Measurements from ENCODE around the gene MGAT4B. TPM values are rescaled to one million over a fixed set of nuclear protein-coding genes. Genes with fewer than 3 reads are reported as not detected.

The MGAT4B gene
- 95.5 TPM for total RNA-seq

DNA sequence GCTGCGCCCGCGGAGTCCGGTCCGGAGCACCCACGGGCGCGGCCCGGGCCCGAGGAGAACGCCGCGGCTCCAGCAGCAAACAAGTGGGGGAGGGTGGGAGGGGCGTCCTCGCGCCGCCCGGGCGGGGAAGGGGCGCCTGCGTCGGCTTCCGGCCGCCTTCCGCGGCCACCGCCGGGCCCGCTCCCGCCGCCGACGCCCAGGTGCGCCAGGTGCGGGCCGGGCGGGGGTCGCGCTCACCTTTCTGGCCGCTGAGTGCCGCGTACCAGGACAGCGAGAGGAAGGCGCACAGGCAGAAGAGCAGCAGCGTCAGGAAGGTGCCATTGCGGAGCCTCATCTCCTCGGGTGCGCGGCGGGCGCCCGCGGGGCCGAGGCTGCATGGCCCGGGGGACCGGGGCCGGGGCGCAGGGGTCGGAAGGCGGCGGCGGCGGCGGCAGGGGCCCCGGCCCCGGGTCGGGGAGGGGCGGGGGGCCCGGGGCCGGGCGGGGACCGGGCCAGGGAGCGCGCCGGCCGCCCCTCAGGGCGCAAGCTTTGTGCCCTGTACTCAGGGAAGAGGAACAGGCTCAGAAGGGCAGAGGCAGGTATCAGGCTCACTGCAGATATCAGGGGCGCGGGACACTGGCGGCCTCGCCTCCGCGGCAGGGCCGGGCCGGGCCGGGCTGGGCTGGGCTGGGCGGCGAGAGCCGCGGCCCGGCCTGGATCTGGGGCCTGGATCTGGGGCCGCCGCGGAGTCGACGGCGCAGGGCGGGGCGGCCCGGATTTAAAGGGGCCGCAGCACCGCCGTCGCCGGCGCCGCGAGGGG is at the start of gene MGAT4B:
TSS of gene MGAT4B (minus strand) at position 617 of the 799 bp plus-strand sequence. CDS start at position 334, 283 bp downstream.
- H3K4me3 ChIP-seq = peak within 1 kb of the TSS; percentile 77 to 97
- H3K36me3 ChIP-seq = peaks cover 0 to under 1% of the 10 kb centered on the region in 2 donors
- H3K27ac ChIP-seq = peak within 1 kb of the TSS; percentile 98
- intact Hi-C loops (cut with DNase I) = loop anchor here (2.0 to 10.0 kb wide), 3 partner anchors 14 to 98 kb away; partner anchors contain the start of genes MRNIP, SQSTM1 and TBC1D9B
- no peaks in the 10 kb centered on the region for H3K9me3 ChIP-seq
- H3K4me1 ChIP-seq = peaks cover 54% of the 10 kb centered on the region
- TF ChIP-seq, protein P1, sequence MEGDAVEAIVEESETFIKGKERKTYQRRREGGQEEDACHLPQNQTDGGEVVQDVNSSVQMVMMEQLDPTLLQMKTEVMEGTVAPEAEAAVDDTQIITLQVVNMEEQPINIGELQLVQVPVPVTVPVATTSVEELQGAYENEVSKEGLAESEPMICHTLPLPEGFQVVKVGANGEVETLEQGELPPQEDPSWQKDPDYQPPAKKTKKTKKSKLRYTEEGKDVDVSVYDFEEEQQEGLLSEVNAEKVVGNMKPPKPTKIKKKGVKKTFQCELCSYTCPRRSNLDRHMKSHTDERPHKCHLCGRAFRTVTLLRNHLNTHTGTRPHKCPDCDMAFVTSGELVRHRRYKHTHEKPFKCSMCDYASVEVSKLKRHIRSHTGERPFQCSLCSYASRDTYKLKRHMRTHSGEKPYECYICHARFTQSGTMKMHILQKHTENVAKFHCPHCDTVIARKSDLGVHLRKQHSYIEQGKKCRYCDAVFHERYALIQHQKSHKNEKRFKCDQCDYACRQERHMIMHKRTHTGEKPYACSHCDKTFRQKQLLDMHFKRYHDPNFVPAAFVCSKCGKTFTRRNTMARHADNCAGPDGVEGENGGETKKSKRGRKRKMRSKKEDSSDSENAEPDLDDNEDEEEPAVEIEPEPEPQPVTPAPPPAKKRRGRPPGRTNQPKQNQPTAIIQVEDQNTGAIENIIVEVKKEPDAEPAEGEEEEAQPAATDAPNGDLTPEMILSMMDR (IDR thresholded peaks at IDR 0.05) = no peak
- peak in 1 of 2 donors; percentile 79 for TF ChIP-seq POLR2A (IDR thresholded peaks at IDR 0.05)
- TF ChIP-seq POLR2AphosphoS5 (IDR thresholded peaks at IDR 0.05; ENCODE audit: insufficient read depth in 1 of 2, low read depth in 1 of 2) = no peak
- no peaks in the 10 kb centered on the region for H3K27me3 ChIP-seq
- DNase-seq (ENCODE audit: extremely low spot score in 2 of 2) = peak in 1 of 2 donors; percentile 86

DNA sequence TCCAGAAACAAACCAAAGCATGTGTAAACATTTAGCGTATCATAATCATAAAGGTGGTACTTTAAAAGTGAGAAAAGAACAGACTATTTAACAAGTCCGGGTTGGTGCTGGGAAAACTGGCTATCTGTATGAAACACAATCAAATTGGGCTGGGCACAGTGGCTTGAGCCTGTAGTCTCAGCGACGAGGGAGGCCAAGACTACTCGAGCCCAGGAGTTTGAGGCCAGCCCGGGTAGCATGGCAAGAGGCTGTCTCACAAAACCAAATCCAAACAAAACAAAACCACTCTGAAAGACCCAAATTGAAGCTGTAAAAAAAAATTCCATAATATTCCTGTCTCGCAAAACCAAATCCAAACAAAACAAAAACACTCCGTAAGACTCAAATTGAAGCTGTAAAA is 47.7 kb upstream of the MGAT4B start:
- Histone ChIP-seq H3K4me3 (no peak overlapping the region), H3K4me1 (peaks cover 25% of the 10 kb centered on the region), H3K36me3 (peaks cover 0 to 40% of the 10 kb centered on the region in 2 donors), H3K9me3 (no peaks in the 10 kb centered on the region), H3K27ac (no peak overlapping the region), H3K27me3 (no peaks in the 10 kb centered on the region)
- DNase-seq (ENCODE audit: extremely low spot score in 2 of 2) = no peak
- TF ChIP-seq, protein P1 (IDR thresholded peaks at IDR 0.05) = no peak
- TF ChIP-seq POLR2A (IDR thresholded peaks at IDR 0.05) (no peak), POLR2AphosphoS5 (IDR thresholded peaks at IDR 0.05; ENCODE audit: insufficient read depth in 1 of 2, low read depth in 1 of 2) (no peak)
- intact Hi-C loops (cut with DNase I) = loop anchor here (10.0 kb wide), 2 partner anchors 50 to 100 kb away; partner anchors contain the start of gene MGAT4B

DNA sequence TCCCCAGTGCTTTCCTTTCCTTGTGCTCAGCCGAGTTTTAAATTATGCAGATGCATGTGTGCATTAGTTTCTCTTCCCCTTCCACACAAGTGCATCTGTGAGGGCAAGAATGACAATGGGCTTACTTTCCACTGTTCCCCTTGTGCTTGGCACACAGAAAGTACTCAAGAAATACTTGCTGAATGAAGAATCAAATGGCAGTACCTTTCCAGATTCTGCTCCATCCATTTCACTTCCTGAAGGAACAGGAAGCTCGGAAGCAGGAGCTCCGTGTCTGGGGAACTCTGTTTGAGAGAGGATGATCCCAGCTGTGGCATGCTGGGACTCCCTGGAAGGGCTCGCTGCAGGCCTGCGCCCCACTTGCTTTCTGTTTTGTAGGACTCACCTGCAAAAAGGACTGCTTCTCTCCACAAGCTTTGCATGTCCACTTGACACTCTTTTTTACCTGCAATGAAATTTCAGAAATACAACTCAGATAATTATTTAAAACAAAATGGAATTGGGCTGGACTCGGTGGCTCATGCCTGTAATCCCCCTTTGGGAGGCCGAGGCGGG is 46.4 kb upstream of the MGAT4B start:
- Histone ChIP-seq H3K27ac (no peak overlapping the region), H3K4me3 (no peak overlapping the region), H3K9me3 (no peaks in the 10 kb centered on the region), H3K4me1 (peaks cover 24% of the 10 kb centered on the region), H3K27me3 (no peaks in the 10 kb centered on the region), H3K36me3 (peaks cover 0 to 51% of the 10 kb centered on the region in 2 donors)
- intact Hi-C loops (cut with DNase I) = loop anchor here (10.0 kb wide), 2 partner anchors 48 to 98 kb away; partner anchors contain the start of gene MGAT4B
- TF ChIP-seq POLR2A (IDR thresholded peaks at IDR 0.05) (no peak), POLR2AphosphoS5 (IDR thresholded peaks at IDR 0.05; ENCODE audit: insufficient read depth in 1 of 2, low read depth in 1 of 2) (no peak)
- TF ChIP-seq, protein P1 (IDR thresholded peaks at IDR 0.05) = no peak
- no peak for DNase-seq (ENCODE audit: extremely low spot score in 2 of 2)

DNA sequence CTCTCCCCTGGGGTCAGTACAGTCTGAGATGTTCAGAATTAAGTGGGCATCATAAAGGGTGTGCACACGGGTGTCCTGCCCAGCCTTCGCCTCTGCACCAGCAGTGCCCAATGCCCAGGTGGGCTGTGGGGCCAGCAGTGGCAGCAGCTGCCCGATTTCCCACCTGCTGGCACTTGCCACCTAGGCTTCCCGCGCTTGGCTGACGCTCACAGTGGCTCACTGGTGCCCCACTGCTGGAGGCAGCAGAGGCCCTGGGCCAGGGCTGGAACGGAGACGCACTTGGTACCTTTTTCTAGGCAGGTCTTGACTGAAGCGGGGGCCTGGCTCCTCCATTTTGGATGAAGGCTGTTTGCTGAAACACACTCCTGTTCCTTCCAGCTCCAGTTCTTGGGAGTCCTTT is 35.0 kb upstream of the MGAT4B start:
- Histone ChIP-seq H3K4me3 (no peak overlapping the region), H3K9me3 (peaks cover 8% of the 10 kb centered on the region), H3K27me3 (no peaks in the 10 kb centered on the region), H3K4me1 (peaks cover 2% of the 10 kb centered on the region), H3K36me3 (peaks cover 4 to 63% of the 10 kb centered on the region in 2 donors), H3K27ac (no peak overlapping the region)
- no peak for DNase-seq (ENCODE audit: extremely low spot score in 2 of 2)
- TF ChIP-seq, protein P1 (IDR thresholded peaks at IDR 0.05) = no peak
- TF ChIP-seq POLR2AphosphoS5 (IDR thresholded peaks at IDR 0.05; ENCODE audit: insufficient read depth in 1 of 2, low read depth in 1 of 2) (no peak), POLR2A (IDR thresholded peaks at IDR 0.05) (no peak)
- intact Hi-C loops (cut with DNase I) = no loop called here
